Smooth muscle cell (in vitro differentiated cells): Measurements from ENCODE around the gene ST8SIA4. TPM values are rescaled to one million over a fixed set of nuclear protein-coding genes. Genes with fewer than 3 reads are reported as not detected.

Experiments used
- DNase-seq: peaks from one replicate; lab custom pipeline; 2025; ENCODE audit not compliant: unreplicated experiment; lab: John Stamatoyannopoulos, UW
- H2AFZ ChIP-seq: fragments of 200-600 bp; sonication (generic); 2 replicates; pipeline ENCODE4 v1.6.0; 2016; ENCODE audit warnings: antibody characterized with exemption, low read depth, mild to moderate bottlenecking
- H3F3A ChIP-seq: fragments of 200-600 bp; sonication (generic); 2 replicates; pipeline ENCODE4 v1.6.0; 2017; ENCODE audit warnings: antibody characterized with exemption, low read depth
- H3K27ac ChIP-seq: fragments of 200-600 bp; sonication (generic); 2 replicates; pipeline ENCODE4 v1.5.1; 2016; ENCODE audit warnings: low read depth, mild to moderate bottlenecking
- H3K27me3 ChIP-seq: fragments of 200-600 bp; sonication (generic); 2 replicates; pipeline ENCODE4 v1.6.1; 2016; ENCODE audit warnings: low read depth, mild to moderate bottlenecking
- H3K36me3 ChIP-seq: fragments of 200-600 bp; sonication (generic); 2 replicates; pipeline ENCODE4 v1.5.1; 2016; ENCODE audit warnings: low read depth
- H3K4me1 ChIP-seq: fragments of 200-600 bp; sonication (generic); 2 replicates; pipeline ENCODE4 v1.5.1; 2016; ENCODE audit warnings: low read depth
- H3K4me2 ChIP-seq: fragments of 200-600 bp; sonication (generic); 2 replicates; pipeline ENCODE4 v1.6.0; 2016; ENCODE audit warnings: mild to moderate bottlenecking
- H3K4me3 ChIP-seq: fragments of 200-600 bp; sonication (generic); 2 replicates; pipeline ENCODE4 v1.5.1; 2016; ENCODE audit warnings: mild to moderate bottlenecking
- H3K79me2 ChIP-seq: fragments of 200-600 bp; sonication (generic); 2 replicates; pipeline ENCODE4 v1.6.0; 2016; ENCODE audit warnings: low read depth, mild to moderate bottlenecking
- H3K9ac ChIP-seq: fragments of 200-600 bp; sonication (generic); 2 replicates; pipeline ENCODE4 v1.6.0; 2016; ENCODE audit warnings: low read depth
- H3K9me3 ChIP-seq: fragments of 200-600 bp; sonication (generic); replicated peaks from 2 replicates; pipeline ENCODE4 v1.5.1; 2016; ENCODE audit warnings: low read depth
- H4K20me1 ChIP-seq: fragments of 200-600 bp; sonication (generic); 2 replicates; pipeline ENCODE4 v1.6.0; 2016; ENCODE audit warnings: low read depth
- WGBS: methylation state at CpG from one replicate; pipeline ENCODE4 v1.1.7; 2016; ENCODE audit warnings: low lambda C conversion rate; 5-methylcytosine and 5-hydroxymethylcytosine counted together
- polyA plus RNA-seq: library from polyadenylated mRNA; unstranded; fragments of >200 nt; fragmentation: Nextera tagmentation; extraction: Ambion mirVana; gene quantifications from 2 replicates; pipeline ENCODE4 v1.2.1, GENCODE V29; 2016
- total RNA-seq: library from RNA; depleted of rRNA; stranded (reverse); fragments of >200 nt; gene quantifications from 2 replicates; pipeline ENCODE4 v1.2.3, GENCODE V29; 2014
- TF ChIP-seq, protein P1 (sequence below): fragments of 200-600 bp; sonication (generic); IDR thresholded peaks from 2 replicates; pipeline ENCODE4 v1.5.1; 2017; ENCODE audit warnings: borderline replicate concordance, mild to moderate bottlenecking, antibody characterized with exemption; ENCODE audit not compliant: insufficient read depth, poor library complexity, severe bottlenecking

The ST8SIA4 gene
- total and polyA plus RNA-seq, 2 experiments from 2014 or later = 35.0 to 53.6 TPM

DNA sequence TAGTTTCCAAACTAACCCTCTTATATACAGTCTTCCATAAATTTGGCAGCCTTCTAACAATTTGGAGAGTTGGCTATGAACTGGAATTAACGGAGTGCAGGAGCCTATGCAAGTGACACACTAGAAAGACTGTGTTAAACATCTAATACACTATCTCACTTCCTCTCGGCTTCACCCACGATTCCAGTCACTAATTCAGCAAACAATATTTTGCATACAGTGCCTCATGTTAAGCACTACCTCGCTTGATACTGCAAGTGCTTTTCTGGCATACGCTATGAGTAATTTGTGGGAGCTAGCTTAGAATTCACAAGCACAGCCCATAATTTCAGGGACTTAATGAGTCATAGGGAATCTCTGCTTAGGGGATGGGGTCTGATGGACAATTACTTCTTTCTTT lies 102.5 kb downstream of the ST8SIA4 start:
- H3K9me3 ChIP-seq = no peaks in the 10 kb centered on the region
- H4K20me1 ChIP-seq = no peaks in the 10 kb centered on the region
- no peaks in the 10 kb centered on the region for H3K27me3 ChIP-seq
- H3K9ac ChIP-seq = no peak overlapping the region
- no peak overlapping the region for H2AFZ ChIP-seq
- H3K4me2 ChIP-seq = peak overlapping the region; percentile 44
- H3F3A ChIP-seq = peaks cover 11% of the 10 kb centered on the region
- DNase-seq = no peak
- no peaks in the 10 kb centered on the region for H3K36me3 ChIP-seq
- peak overlapping the region; percentile 45 for H3K27ac ChIP-seq
- H3K79me2 ChIP-seq = no peaks in the 10 kb centered on the region
- H3K4me1 ChIP-seq = no peaks in the 10 kb centered on the region
- WGBS = 21% methylated on average over 5 of the region's 5 CpGs
- no peak overlapping the region for H3K4me3 ChIP-seq
- TF ChIP-seq, protein P1, sequence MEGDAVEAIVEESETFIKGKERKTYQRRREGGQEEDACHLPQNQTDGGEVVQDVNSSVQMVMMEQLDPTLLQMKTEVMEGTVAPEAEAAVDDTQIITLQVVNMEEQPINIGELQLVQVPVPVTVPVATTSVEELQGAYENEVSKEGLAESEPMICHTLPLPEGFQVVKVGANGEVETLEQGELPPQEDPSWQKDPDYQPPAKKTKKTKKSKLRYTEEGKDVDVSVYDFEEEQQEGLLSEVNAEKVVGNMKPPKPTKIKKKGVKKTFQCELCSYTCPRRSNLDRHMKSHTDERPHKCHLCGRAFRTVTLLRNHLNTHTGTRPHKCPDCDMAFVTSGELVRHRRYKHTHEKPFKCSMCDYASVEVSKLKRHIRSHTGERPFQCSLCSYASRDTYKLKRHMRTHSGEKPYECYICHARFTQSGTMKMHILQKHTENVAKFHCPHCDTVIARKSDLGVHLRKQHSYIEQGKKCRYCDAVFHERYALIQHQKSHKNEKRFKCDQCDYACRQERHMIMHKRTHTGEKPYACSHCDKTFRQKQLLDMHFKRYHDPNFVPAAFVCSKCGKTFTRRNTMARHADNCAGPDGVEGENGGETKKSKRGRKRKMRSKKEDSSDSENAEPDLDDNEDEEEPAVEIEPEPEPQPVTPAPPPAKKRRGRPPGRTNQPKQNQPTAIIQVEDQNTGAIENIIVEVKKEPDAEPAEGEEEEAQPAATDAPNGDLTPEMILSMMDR = no peak

DNA sequence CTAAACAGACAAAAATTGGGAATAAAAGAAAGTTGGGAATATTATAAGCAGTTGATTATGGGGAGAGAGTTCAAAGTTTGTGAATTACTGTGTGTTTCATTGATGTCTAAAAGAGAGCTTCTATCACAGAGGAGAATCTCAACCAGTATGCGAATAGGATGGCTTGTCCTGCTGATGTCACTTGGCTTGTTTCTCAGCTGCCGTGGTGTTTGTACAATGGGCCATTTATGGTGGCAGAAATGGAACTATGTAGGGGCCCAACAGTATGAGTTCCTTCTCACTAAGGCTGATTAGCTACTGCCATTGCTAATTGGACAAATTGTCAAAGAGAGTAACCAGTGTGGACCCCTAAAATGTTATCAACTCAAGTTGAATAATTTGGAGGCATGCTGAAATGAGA lies 103.9 kb downstream of the ST8SIA4 start:
- Histone ChIP-seq H3K4me2 (no peak overlapping the region), H4K20me1 (no peaks in the 10 kb centered on the region), H3K4me3 (no peak overlapping the region), H3K36me3 (no peaks in the 10 kb centered on the region), H3K27me3 (no peaks in the 10 kb centered on the region), H3K27ac (no peak overlapping the region), H3K9ac (no peak overlapping the region), H3F3A (peaks cover 11% of the 10 kb centered on the region), H3K79me2 (no peaks in the 10 kb centered on the region), H3K9me3 (no peaks in the 10 kb centered on the region), H3K4me1 (no peaks in the 10 kb centered on the region), H2AFZ (no peak overlapping the region)
- no peak for DNase-seq
- 95% methylated on average over 2 of the region's 2 CpGs for WGBS
- TF ChIP-seq, protein P1 = no peak

DNA sequence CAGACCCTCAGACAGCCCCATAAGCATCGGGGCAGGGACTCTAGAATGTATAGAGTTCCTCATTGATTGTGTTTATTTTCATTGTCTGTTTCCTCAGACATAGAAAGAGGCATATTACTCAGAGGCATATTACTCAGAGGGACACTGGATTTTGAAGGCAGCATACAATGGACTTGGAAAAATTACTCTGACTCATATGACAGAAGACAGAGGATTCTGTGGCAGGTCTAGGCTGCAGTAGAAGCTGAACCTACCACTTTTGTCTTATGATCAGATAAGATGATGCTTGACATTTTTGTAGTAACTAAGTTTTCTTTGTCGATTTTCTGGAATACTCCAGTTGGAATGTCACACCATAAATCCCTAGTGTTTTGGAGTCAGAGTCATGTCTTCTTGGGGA lies 105.2 kb downstream of the ST8SIA4 start:
- Histone ChIP-seq H3K9me3 (no peaks in the 10 kb centered on the region), H3K27ac (peak overlapping the region; percentile 85), H3K79me2 (no peaks in the 10 kb centered on the region), H4K20me1 (no peaks in the 10 kb centered on the region), H3K4me3 (no peak overlapping the region), H3K4me1 (no peaks in the 10 kb centered on the region), H3K27me3 (no peaks in the 10 kb centered on the region), H3K36me3 (no peaks in the 10 kb centered on the region), H2AFZ (no peak overlapping the region), H3F3A (peaks cover 11% of the 10 kb centered on the region), H3K4me2 (no peak overlapping the region), H3K9ac (peak overlapping the region; percentile 28)
- no peak for DNase-seq
- TF ChIP-seq, protein P1 = no peak
- WGBS = 19% methylated on average over 2 of the region's 2 CpGs

DNA sequence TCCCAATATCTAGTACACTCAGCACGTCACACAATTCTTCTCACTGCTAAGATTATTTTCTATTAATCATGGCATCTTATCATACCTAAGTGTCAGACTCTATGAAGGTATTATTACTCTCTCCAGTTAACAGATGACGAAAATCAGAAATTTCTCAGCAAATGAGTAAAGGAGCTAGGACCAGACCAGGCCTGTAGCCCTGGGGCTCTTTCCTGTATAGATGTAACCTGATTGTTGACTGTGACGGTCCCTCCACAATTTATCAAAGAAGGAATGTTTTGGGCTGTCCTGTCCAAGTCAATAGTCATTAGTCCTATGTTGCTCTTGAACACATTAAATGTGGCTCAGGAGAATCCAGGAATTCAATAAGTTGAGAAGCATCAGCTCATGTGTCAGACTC lies 106.2 kb downstream of the ST8SIA4 start:
- Histone ChIP-seq H3K4me2 (no peak overlapping the region), H3K9ac (peak overlapping the region; percentile 28), H3K27ac (peak overlapping the region; percentile 85), H4K20me1 (no peaks in the 10 kb centered on the region), H3F3A (peaks cover 7% of the 10 kb centered on the region), H3K4me3 (no peak overlapping the region), H3K27me3 (no peaks in the 10 kb centered on the region), H3K79me2 (no peaks in the 10 kb centered on the region), H3K9me3 (no peaks in the 10 kb centered on the region), H3K36me3 (no peaks in the 10 kb centered on the region), H2AFZ (no peak overlapping the region), H3K4me1 (no peaks in the 10 kb centered on the region)
- TF ChIP-seq, protein P1 = no peak
- no peak for DNase-seq
- WGBS = 84% methylated on average over 3 of the region's 3 CpGs
